ENCODE data around the gene TTF2. TPM values are rescaled to one million over a fixed set of nuclear protein-coding genes. Genes with fewer than 3 reads are reported as not detected.
"Not testable (repeated sequence)": the region's sequence is repeated elsewhere in the genome, so short reads cannot be mapped to it uniquely, and the experiment has no call there.

The TTF2 gene
- total RNA-seq, 1 experiment from 2014 or later: 64.6 TPM

- no peak overlapping the region for H3K4me3 ChIP-seq (ENCODE audit: insufficient read depth, low read depth, low read length)
- no peaks in the 10 kb centered on the region for H3K36me3 ChIP-seq (replicated peaks; ENCODE audit: control insufficient read depth, insufficient read depth, low read length)
- no peak for DNase-seq
- H3K27me3 ChIP-seq (ENCODE audit: control insufficient read depth, insufficient read depth, low read length): no peaks in the 10 kb centered on the region
Observed at GRCh38 chr1:117150316-117150715, 90.2 kb downstream of the TTF2 start.

GRCh38 chr1:117151305-117151704, 91.2 kb downstream of the TTF2 start:
- not testable (repeated sequence) for H3K36me3 ChIP-seq (replicated peaks; ENCODE audit: control insufficient read depth, insufficient read depth, low read length); DNase-seq; H3K4me3 ChIP-seq (ENCODE audit: insufficient read depth, low read depth, low read length); H3K27me3 ChIP-seq (ENCODE audit: control insufficient read depth, insufficient read depth, low read length)

Other genes with a start within 250 kb of the TTF2 start
- 78.4 and 81.4 TPM in 2 replicates for gene PTGFRN, start 150.4 kb upstream of the TTF2 start, total RNA-seq (2014; rRNA removed; shearing (Covaris generic))
- 0.31 and 0.70 TPM in 2 replicates for gene CD101, start 58.6 kb upstream of the TTF2 start, total RNA-seq (2014; rRNA removed; shearing (Covaris generic))
- 8.4 and 12.7 TPM in 2 replicates for gene TRIM45, start 61.4 kb downstream of the TTF2 start, total RNA-seq (2014; rRNA removed; shearing (Covaris generic))
- gene VTCN1, start 150.6 kb downstream of the TTF2 start, total RNA-seq (2014; rRNA removed; shearing (Covaris generic)): not detected in 2 replicates

Data from H7 (cell line).